ENCODE measurements around the gene GSTM1. TPM values are rescaled to one million over a fixed set of nuclear protein-coding genes. Genes with fewer than 3 reads are reported as not detected.

The GSTM1 gene
- total and polyA plus RNA-seq, 4 donors: 0.10 to 36.9 TPM; not detected in 2

GRCh38 chr1:109639841-109640184 lies 47.8 kb upstream of the GSTM1 start:
- WGBS, 2 donors: 51 to 59% methylated on average over 6 of the region's 6 CpGs
- no peak overlapping the region for H3K9ac ChIP-seq (ENCODE audit: insufficient read depth in 1 of 2, low read length in 2 of 2)
- peaks cover 0 to 6% (median 3%) of the 10 kb centered on the region in 5 donors for H3K4me1 ChIP-seq (ENCODE audit: control insufficient read depth in 5 of 5, insufficient read depth in 5 of 5, low read length in 5 of 5)
- TF ChIP-seq, protein P1, sequence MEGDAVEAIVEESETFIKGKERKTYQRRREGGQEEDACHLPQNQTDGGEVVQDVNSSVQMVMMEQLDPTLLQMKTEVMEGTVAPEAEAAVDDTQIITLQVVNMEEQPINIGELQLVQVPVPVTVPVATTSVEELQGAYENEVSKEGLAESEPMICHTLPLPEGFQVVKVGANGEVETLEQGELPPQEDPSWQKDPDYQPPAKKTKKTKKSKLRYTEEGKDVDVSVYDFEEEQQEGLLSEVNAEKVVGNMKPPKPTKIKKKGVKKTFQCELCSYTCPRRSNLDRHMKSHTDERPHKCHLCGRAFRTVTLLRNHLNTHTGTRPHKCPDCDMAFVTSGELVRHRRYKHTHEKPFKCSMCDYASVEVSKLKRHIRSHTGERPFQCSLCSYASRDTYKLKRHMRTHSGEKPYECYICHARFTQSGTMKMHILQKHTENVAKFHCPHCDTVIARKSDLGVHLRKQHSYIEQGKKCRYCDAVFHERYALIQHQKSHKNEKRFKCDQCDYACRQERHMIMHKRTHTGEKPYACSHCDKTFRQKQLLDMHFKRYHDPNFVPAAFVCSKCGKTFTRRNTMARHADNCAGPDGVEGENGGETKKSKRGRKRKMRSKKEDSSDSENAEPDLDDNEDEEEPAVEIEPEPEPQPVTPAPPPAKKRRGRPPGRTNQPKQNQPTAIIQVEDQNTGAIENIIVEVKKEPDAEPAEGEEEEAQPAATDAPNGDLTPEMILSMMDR (IDR thresholded peaks at IDR 0.05; ENCODE audit: control extremely low read depth, extremely low read depth): no peak
- H3K4me3 ChIP-seq: no peak overlapping the region
- H3K9me3 ChIP-seq (ENCODE audit: control insufficient read depth in 4 of 4, insufficient read depth in 3 of 4, low read length in 3 of 4): no peaks in the 10 kb centered on the region
- H3K27me3 ChIP-seq (ENCODE audit: control insufficient read depth in 3 of 3, insufficient read depth in 3 of 3, low read length in 2 of 3): no peaks in the 10 kb centered on the region
- H3K27ac ChIP-seq (ENCODE audit: low read depth in 1 of 2, low read length in 1 of 2): no peak overlapping the region
- DNase-seq: no peak
- ATAC-seq (ENCODE audit: insufficient read depth, low FRiP score): no peak
- no peaks in the 10 kb centered on the region for H3K36me3 ChIP-seq (ENCODE audit: control insufficient read depth in 4 of 4, insufficient read depth in 4 of 4, low read length in 4 of 4)

DNA sequence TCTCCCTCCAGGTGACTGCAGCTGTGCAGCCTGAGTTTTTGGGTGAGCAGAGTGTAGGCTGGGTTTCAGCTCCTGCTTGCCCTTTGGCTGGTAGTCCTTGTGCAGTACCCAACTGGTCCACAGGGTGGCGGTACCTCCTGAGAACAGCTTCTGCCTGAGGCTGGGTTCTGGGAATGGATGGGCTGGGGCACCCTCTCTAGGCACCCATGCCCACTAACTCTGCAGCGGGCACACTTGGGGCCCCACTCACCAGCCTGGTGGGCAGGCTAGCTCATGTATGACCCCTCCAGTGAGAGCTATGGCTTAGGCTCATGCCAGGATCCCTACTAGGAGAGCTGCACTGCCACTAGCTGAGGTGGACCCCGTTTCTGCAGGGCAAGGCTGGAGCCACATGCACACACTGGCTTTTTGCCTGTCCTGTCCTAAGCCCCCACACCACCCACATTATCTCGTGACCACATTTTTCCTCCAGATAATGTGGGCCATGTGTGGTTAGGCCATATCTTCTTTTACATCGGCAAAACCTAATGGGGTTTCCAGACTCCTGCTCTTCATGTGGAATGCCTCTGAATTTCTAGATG lies 47.2 kb upstream of the GSTM1 start:
- TF ChIP-seq, protein P1 (IDR thresholded peaks at IDR 0.05; ENCODE audit: control extremely low read depth, extremely low read depth): peak; percentile 86
- H3K27me3 ChIP-seq (ENCODE audit: control insufficient read depth in 3 of 3, insufficient read depth in 3 of 3, low read length in 2 of 3): no peaks in the 10 kb centered on the region
- WGBS, 2 donors: 22 to 33% methylated on average over 5 of the region's 5 CpGs
- H3K36me3 ChIP-seq (ENCODE audit: control insufficient read depth in 4 of 4, insufficient read depth in 4 of 4, low read length in 4 of 4): no peaks in the 10 kb centered on the region
- no peak overlapping the region for H3K27ac ChIP-seq (ENCODE audit: low read depth in 1 of 2, low read length in 1 of 2)
- ATAC-seq (ENCODE audit: insufficient read depth, low FRiP score) (no peak), DNase-seq (peak; percentile 60 to 77 (median 63))
- H3K4me3 ChIP-seq: no peak overlapping the region
- no peak overlapping the region for H3K9ac ChIP-seq (ENCODE audit: insufficient read depth in 1 of 2, low read length in 2 of 2)
- H3K4me1 ChIP-seq (ENCODE audit: control insufficient read depth in 5 of 5, insufficient read depth in 5 of 5, low read length in 5 of 5): peaks cover 0 to 9% (median 3%) of the 10 kb centered on the region in 5 donors
- no peaks in the 10 kb centered on the region for H3K9me3 ChIP-seq (ENCODE audit: control insufficient read depth in 4 of 4, insufficient read depth in 3 of 4, low read length in 3 of 4)

DNA sequence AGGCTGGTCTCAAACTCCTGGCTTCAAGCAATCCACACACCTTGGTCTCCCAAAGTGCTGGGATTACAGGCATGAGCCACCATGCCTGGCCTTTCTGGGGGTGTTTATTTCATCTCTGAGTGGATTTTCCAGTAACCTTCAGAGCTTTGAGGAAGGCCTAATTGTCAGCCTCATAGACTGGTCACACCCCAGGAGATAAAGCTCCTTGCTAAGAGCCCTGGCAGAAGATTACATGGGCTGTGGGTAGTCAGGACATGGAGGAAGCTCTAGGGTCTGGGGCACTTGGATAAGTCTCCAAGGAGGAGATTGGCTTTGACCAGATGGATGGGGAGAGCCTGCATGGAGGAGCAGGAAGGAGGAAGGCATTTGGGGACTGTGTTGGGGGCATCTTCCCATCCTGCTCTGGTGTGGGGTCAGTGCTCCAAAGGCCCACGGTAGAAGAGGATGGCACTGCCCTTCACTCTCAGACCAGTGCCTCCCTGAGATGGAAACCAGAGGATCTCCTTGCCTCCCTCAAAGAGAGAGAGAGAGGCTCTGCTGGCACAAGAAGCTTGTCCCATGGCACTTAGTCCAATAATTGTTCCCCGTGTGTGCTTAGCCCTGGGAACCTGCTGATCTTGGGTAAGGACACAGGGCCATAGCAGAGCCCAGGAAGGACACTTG lies 46.4 kb upstream of the GSTM1 start:
- Histone ChIP-seq H3K36me3 (ENCODE audit: control insufficient read depth in 4 of 4, insufficient read depth in 4 of 4, low read length in 4 of 4) (no peaks in the 10 kb centered on the region), H3K27ac (ENCODE audit: low read depth in 1 of 2, low read length in 1 of 2) (no peak overlapping the region), H3K9me3 (ENCODE audit: control insufficient read depth in 4 of 4, insufficient read depth in 3 of 4, low read length in 3 of 4) (no peaks in the 10 kb centered on the region), H3K4me1 (ENCODE audit: control insufficient read depth in 5 of 5, insufficient read depth in 5 of 5, low read length in 5 of 5) (peaks cover 0 to 9% (median 3%) of the 10 kb centered on the region in 5 donors), H3K9ac (ENCODE audit: insufficient read depth in 1 of 2, low read length in 2 of 2) (no peak overlapping the region), H3K27me3 (ENCODE audit: control insufficient read depth in 3 of 3, insufficient read depth in 3 of 3, low read length in 2 of 3) (no peaks in the 10 kb centered on the region), H3K4me3 (no peak overlapping the region)
- TF ChIP-seq, protein P1 (IDR thresholded peaks at IDR 0.05; ENCODE audit: control extremely low read depth, extremely low read depth): no peak
- DNase-seq (no peak), ATAC-seq (ENCODE audit: insufficient read depth, low FRiP score) (no peak)
- 83 to 97% methylated on average over 2 of the region's 2 CpGs for WGBS, 2 donors

Measured in lung (tissue), 12 donors.